ENCODE results near the gene SAMD11. TPM values are rescaled to one million over a fixed set of nuclear protein-coding genes. Genes with fewer than 3 reads are reported as not detected.
"Not testable (repeated sequence)": the region's sequence is repeated elsewhere in the genome, so short reads cannot be mapped to it uniquely, and the experiment has no call there.

Gene SAMD11
- total RNA-seq (not detected), polyA plus RNA-seq (under 1 TPM in 1 of 3 donors, not detected in 2; 0.29 TPM), total RNA-seq (0 to 0.69 (median 0.04) reads per million in 6 experiments)

GRCh38 chr1:923131-923990 lies at the start of gene SAMD11:
Gene SAMD11 (plus strand): TSS chr1:923923. CDS start chr1:924432, 509 bp downstream.
- H3K27me3 Mint-ChIP-seq: peaks cover 18 to 75% (median 45%) of the 10 kb centered on the region in 5 donors
- peaks cover 0 to 7% (median 0%) of the 10 kb centered on the region in 3 donors for H3K36me3 Mint-ChIP-seq
- H3K27ac Mint-ChIP-seq: peak within 1 kb of the TSS in 4 of 10 donors; percentile 38 to 67 (median 54)
- H3K4me1 Mint-ChIP-seq: peaks cover 11 to 26% (median 20%) of the 10 kb centered on the region in 4 donors
- H3K4me3 Mint-ChIP-seq: peak within 1 kb of the TSS; percentile 70 to 91 (median 86)
- peak; percentile 39 to 80 (median 62) for DNase-seq
- POLR2A ChIA-PET: interaction anchor here (0.6 to 1.3 kb wide), 3 partner anchors 10 to 506 kb away, joined by 3 to 4 read pairs (median 3); no protein-coding TSS in a partner anchor
- no peaks in the 10 kb centered on the region for H3K9me3 Mint-ChIP-seq
- ATAC-seq: peak; percentile 55 to 60

GRCh38 chr1:876428-877208 lies 47.1 kb upstream of the SAMD11 start:
- H3K4me3 Mint-ChIP-seq, H3K4me1 Mint-ChIP-seq, H3K9me3 Mint-ChIP-seq, POLR2A ChIA-PET, H3K27me3 Mint-ChIP-seq, DNase-seq, ATAC-seq, H3K36me3 Mint-ChIP-seq: not testable (repeated sequence)
- peak overlapping the region in 3 of 10 donors; percentile 18 to 39 (median 34) for H3K27ac Mint-ChIP-seq

- H3K27ac Mint-ChIP-seq: peak overlapping the region in 2 of 10 donors; percentile 39 to 44
- H3K9me3 Mint-ChIP-seq, POLR2A ChIA-PET, H3K27me3 Mint-ChIP-seq, H3K4me1 Mint-ChIP-seq, H3K36me3 Mint-ChIP-seq, ATAC-seq, H3K4me3 Mint-ChIP-seq, DNase-seq: not testable (repeated sequence)
These were observed 46.3 kb upstream of the SAMD11 start for GRCh38 chr1:877209-877986.

GRCh38 chr1:880511-880910 lies 43.2 kb upstream of the SAMD11 start:
- ATAC-seq, H3K4me1 Mint-ChIP-seq, H3K9me3 Mint-ChIP-seq, H3K36me3 Mint-ChIP-seq, DNase-seq, POLR2A ChIA-PET, H3K27ac Mint-ChIP-seq, H3K4me3 Mint-ChIP-seq: not testable (repeated sequence)
- peaks cover 7 to 35% (median 21%) of the 10 kb centered on the region in 5 donors for H3K27me3 Mint-ChIP-seq

GRCh38 chr1:880915-881314 lies 42.8 kb upstream of the SAMD11 start:
- H3K4me1 Mint-ChIP-seq, POLR2A ChIA-PET, H3K36me3 Mint-ChIP-seq, H3K4me3 Mint-ChIP-seq, H3K9me3 Mint-ChIP-seq, H3K27ac Mint-ChIP-seq, ATAC-seq, DNase-seq: not testable (repeated sequence)
- peaks cover 7 to 38% (median 25%) of the 10 kb centered on the region in 5 donors for H3K27me3 Mint-ChIP-seq

- Mint-ChIP-seq H3K4me3 (no peak overlapping the region), H3K27ac (no peak overlapping the region), H3K9me3 (no peaks in the 10 kb centered on the region), H3K36me3 (no peaks in the 10 kb centered on the region), H3K27me3 (peaks cover 23 to 62% (median 53%) of the 10 kb centered on the region in 5 donors), H3K4me1 (peaks cover 0 to 3% (median 0%) of the 10 kb centered on the region in 4 donors)
- DNase-seq (no peak), ATAC-seq (no peak)
- POLR2A ChIA-PET: no interaction called here
These were observed 37.4 kb upstream of the SAMD11 start for GRCh38 chr1:886311-886710.

GRCh38 chr1:886760-887159 lies 37.0 kb upstream of the SAMD11 start:
- H3K9me3 Mint-ChIP-seq: no peaks in the 10 kb centered on the region
- no peak overlapping the region for H3K4me3 Mint-ChIP-seq
- peaks cover 23 to 62% (median 52%) of the 10 kb centered on the region in 5 donors for H3K27me3 Mint-ChIP-seq
- POLR2A ChIA-PET: no interaction called here
- peaks cover 0 to 3% (median 0%) of the 10 kb centered on the region in 4 donors for H3K4me1 Mint-ChIP-seq
- H3K36me3 Mint-ChIP-seq: no peaks in the 10 kb centered on the region
- no peak overlapping the region for H3K27ac Mint-ChIP-seq
- ATAC-seq (no peak), DNase-seq (no peak)

- Mint-ChIP-seq H3K27ac (no peak overlapping the region), H3K36me3 (no peaks in the 10 kb centered on the region), H3K4me3 (no peak overlapping the region), H3K9me3 (no peaks in the 10 kb centered on the region), H3K4me1 (peaks cover 0 to 3% (median 0%) of the 10 kb centered on the region in 4 donors), H3K27me3 (peaks cover 26 to 56% (median 44%) of the 10 kb centered on the region in 5 donors)
- no peak for DNase-seq
- POLR2A ChIA-PET: no interaction called here
- no peak for ATAC-seq
These were observed 35.4 kb upstream of the SAMD11 start for GRCh38 chr1:888297-888696.

GRCh38 chr1:889774-890173 lies 33.9 kb upstream of the SAMD11 start:
- H3K36me3 Mint-ChIP-seq, DNase-seq, H3K27ac Mint-ChIP-seq, H3K4me3 Mint-ChIP-seq, ATAC-seq, POLR2A ChIA-PET, H3K9me3 Mint-ChIP-seq, H3K4me1 Mint-ChIP-seq: not testable (repeated sequence)
- peaks cover 23 to 49% (median 32%) of the 10 kb centered on the region in 5 donors for H3K27me3 Mint-ChIP-seq

GRCh38 chr1:890234-890633 lies 33.5 kb upstream of the SAMD11 start:
- H3K4me3 Mint-ChIP-seq, DNase-seq, POLR2A ChIA-PET, H3K4me1 Mint-ChIP-seq, H3K36me3 Mint-ChIP-seq, ATAC-seq, H3K9me3 Mint-ChIP-seq, H3K27ac Mint-ChIP-seq: not testable (repeated sequence)
- peaks cover 22 to 54% (median 29%) of the 10 kb centered on the region in 5 donors for H3K27me3 Mint-ChIP-seq

- Mint-ChIP-seq H3K4me1 (peaks cover 0 to 3% (median 0%) of the 10 kb centered on the region in 4 donors), H3K27ac (no peak overlapping the region), H3K36me3 (no peaks in the 10 kb centered on the region), H3K4me3 (no peak overlapping the region), H3K27me3 (peaks cover 23 to 54% (median 29%) of the 10 kb centered on the region in 5 donors), H3K9me3 (no peaks in the 10 kb centered on the region)
- ATAC-seq (no peak), DNase-seq (no peak)
- POLR2A ChIA-PET: no interaction called here
These were observed 33.1 kb upstream of the SAMD11 start for GRCh38 chr1:890661-891060.

- POLR2A ChIA-PET: no interaction called here
- ATAC-seq: no peak
- peaks cover 5 to 21% (median 11%) of the 10 kb centered on the region in 9 donors for H3K9me3 Mint-ChIP-seq
- H3K27me3 Mint-ChIP-seq: peaks cover 25 to 54% (median 45%) of the 10 kb centered on the region in 5 donors
- H3K4me3 Mint-ChIP-seq: no peak overlapping the region
- H3K4me1 Mint-ChIP-seq: peaks cover 8 to 12% (median 10%) of the 10 kb centered on the region in 4 donors
- no peak for DNase-seq
- H3K36me3 Mint-ChIP-seq: peaks cover 3 to 10% (median 4%) of the 10 kb centered on the region in 3 donors
- H3K27ac Mint-ChIP-seq: no peak overlapping the region
These were observed 26.5 kb upstream of the SAMD11 start for GRCh38 chr1:897226-897625.
